GM12878 (cell line): Measurements from ENCODE around the gene FOXJ1. TPM values are rescaled to one million over a fixed set of nuclear protein-coding genes. Genes with fewer than 3 reads are reported as not detected.

ENCODE experiments used
- ATAC-seq: fragments of 200-7000 bp; cut with Tn5 transposase; 3 replicates; pipeline ENCODE4 v1.9.1; 2020; ENCODE audit warnings: mild to moderate bottlenecking, moderate library complexity
- BruUV-seq: library from RNA; stranded (reverse); fragments of 400-500 nt; replicated peaks from 2 replicates; lab custom pipeline; 2021; lab: Mats Ljungman, UMichigan
- CTCF ChIA-PET: fragments of 300-600 bp; sonication (Branson Sonifier 250); formaldehyde crosslinking; extraction: SDS; loops from one replicate; lab custom pipeline; 2021; ENCODE audit warnings: inconsistent platforms; lab: Yijun Ruan, JAX
- POLR2A ChIA-PET: fragments of 350-600 bp; formaldehyde crosslinking; extraction: SDS; loops from one replicate; lab custom pipeline; 2021; ENCODE audit warnings: inconsistent platforms; lab: Charles Lee
- RAD21 ChIA-PET: fragments of 300-600 bp; sonication (Branson Sonifier 250); formaldehyde crosslinking; loops from one replicate; lab custom pipeline; 2023; ENCODE audit warnings: antibody characterized with exemption; ENCODE audit not compliant: unreplicated experiment; lab: Charles Lee
- SMC1A ChIA-PET: fragments of 300-600 bp; sonication (Branson Sonifier 250); formaldehyde crosslinking; loops from one replicate; lab custom pipeline; 2023; ENCODE audit not compliant: unreplicated experiment, uncharacterized antibody; lab: Charles Lee
- DNase-seq: peaks from one replicate; pipeline ENCODE4 v3.0.0-alpha.2; 2011; ENCODE audit warnings: low read depth, low spot score
- FAIRE-seq: peaks from 3 replicates; lab custom pipeline; 2011; peaks lifted over from hg19 to GRCh38; lab: Jason Lieb, UNC
- H2AFZ ChIP-seq: 2 replicates; pipeline ENCODE4 v1.6.0; 2011; ENCODE audit warnings: low read depth, low read length, control low read depth; ENCODE audit not compliant: control insufficient read depth
- H3K27ac ChIP-seq: 2 replicates; pipeline ENCODE4 v1.5.1; 2011; ENCODE audit warnings: control low read depth; ENCODE audit not compliant: control insufficient read depth, insufficient read depth
- H3K27me3 ChIP-seq, 2 experiments: replicated peaks in 1 of 2; 2 replicates each; pipeline versions ENCODE4 v1.6.0 to v1.6.1; 2011; ENCODE audit warnings: low read length in 1 of 2; ENCODE audit not compliant: control insufficient read depth in 2 of 2, insufficient read depth in 2 of 2
- H3K36me3 ChIP-seq, 2 experiments: 2 replicates each; pipeline ENCODE4 v1.5.1; 2011; ENCODE audit warnings: low read length in 1 of 2; ENCODE audit not compliant: control insufficient read depth in 2 of 2, insufficient read depth in 2 of 2
- H3K4me1 ChIP-seq: 2 replicates; pipeline ENCODE4 v1.6.1; 2011; ENCODE audit warnings: mild to moderate bottlenecking, low read length, moderate library complexity, mixed read lengths; ENCODE audit not compliant: control insufficient read depth, insufficient read depth
- H3K4me2 ChIP-seq: 2 replicates; pipeline ENCODE4 v1.6.0; 2011; ENCODE audit warnings: control low read depth; ENCODE audit not compliant: control insufficient read depth, insufficient read depth
- H3K4me3 ChIP-seq: fragments of 200-600 bp; sonication (generic); 2 replicates; pipeline ENCODE4 v1.5.1; 2016
- H3K79me2 ChIP-seq: 2 replicates; pipeline ENCODE4 v1.6.0; 2011; ENCODE audit warnings: low read length; ENCODE audit not compliant: control insufficient read depth, insufficient read depth
- H3K9ac ChIP-seq: 2 replicates; pipeline ENCODE4 v1.8.0; 2011; ENCODE audit warnings: low read length, control low read depth, mixed read lengths; ENCODE audit not compliant: control insufficient read depth, insufficient read depth
- H3K9me3 ChIP-seq: replicated peaks from 3 replicates; pipeline ENCODE4 v1.5.1; 2011; ENCODE audit warnings: mild to moderate bottlenecking, low read length; ENCODE audit not compliant: control insufficient read depth, insufficient read depth
- H4K20me1 ChIP-seq: 2 replicates; pipeline ENCODE4 v1.6.0; 2011; ENCODE audit not compliant: control insufficient read depth, insufficient read depth
- BRCA1 ChIP-seq: IDR thresholded peaks from 2 replicates; pipeline ENCODE4 v1.6.1; 2011; ENCODE audit warnings: low read depth, low read length, improper control_type of control experiment
- CEBPB ChIP-seq, 2 experiments: fragments of 150-350 bp in 1 of 2; IDR thresholded peaks; 2 replicates each; pipeline ENCODE4 v1.6.1; 2012 to 2014; ENCODE audit warnings: low read depth in 2 of 2, low read length in 2 of 2, borderline replicate concordance in 1 of 2, inconsistent platforms in 1 of 2
- GABPA ChIP-seq: IDR thresholded peaks from 2 replicates; pipeline ENCODE4 v1.6.1; 2014; ENCODE audit warnings: antibody characterized with exemption, low read depth, mild to moderate bottlenecking, inconsistent platforms
- NFXL1 ChIP-seq: fragments of 450-650 bp; IDR thresholded peaks from 2 replicates; pipeline ENCODE4 v1.6.1; 2017; ENCODE audit warnings: antibody characterized with exemption, mild to moderate bottlenecking, borderline replicate concordance
- NFYA ChIP-seq: IDR thresholded peaks from 2 replicates; pipeline ENCODE4 v1.6.1; 2011; ENCODE audit warnings: low read depth, mild to moderate bottlenecking, low read length, improper control_type of control experiment, borderline replicate concordance
- NR2C2 ChIP-seq: IDR thresholded peaks from 2 replicates; pipeline ENCODE4 v1.6.1; 2011; ENCODE audit warnings: borderline replicate concordance, low read depth; ENCODE audit not compliant: control insufficient read depth, insufficient read length
- NR2F1 ChIP-seq: fragments of 450-650 bp; conservative IDR thresholded peaks from 2 replicates; pipeline ENCODE4 v1.6.1; 2017; ENCODE audit warnings: mild to moderate bottlenecking
- PAX8 ChIP-seq: fragments of 450-650 bp; IDR thresholded peaks from 2 replicates; pipeline ENCODE4 v1.6.1; 2017; ENCODE audit warnings: mild to moderate bottlenecking, moderate library complexity
- POLR2AphosphoS5 ChIP-seq: IDR thresholded peaks from 2 replicates; pipeline ENCODE4 v1.6.1; 2011; ENCODE audit warnings: mild to moderate bottlenecking, low read length, inconsistent platforms
- RB1 ChIP-seq: fragments of 450-650 bp; formaldehyde crosslinking; IDR thresholded peaks from 2 replicates; pipeline ENCODE4 v1.6.1; 2017; ENCODE audit warnings: mild to moderate bottlenecking, borderline replicate concordance
- SREBF1 ChIP-seq: IDR thresholded peaks from 2 replicates; pipeline ENCODE4 v1.6.1; 2012; ENCODE audit warnings: mild to moderate bottlenecking, low read length
- TAF1 ChIP-seq: IDR thresholded peaks from 2 replicates; pipeline ENCODE4 v1.6.1; 2011; ENCODE audit warnings: mild to moderate bottlenecking, low read depth, low read length, borderline replicate concordance
- TCF7 ChIP-seq: IDR thresholded peaks from 2 replicates; pipeline ENCODE4 v1.6.1; 2014; ENCODE audit warnings: antibody characterized with exemption, borderline replicate concordance
- WGBS: methylation state at CpG from one replicate; pipeline ENCODE4 v1.1.6; 2016; ENCODE audit warnings: low lambda C conversion rate; ENCODE audit not compliant: insufficient replicate concordance, insufficient coverage; ENCODE audit errors: missing lambda C conversion rate; 5-methylcytosine and 5-hydroxymethylcytosine counted together
- in situ Hi-C: fragments of 300-500 bp; cut with MboI; formaldehyde crosslinking; loops from 9 replicates; pipeline ENCODE4 v1.14.3; 2018; ENCODE audit warnings: mixed read lengths
- intact Hi-C: fragments of 100-400 bp; cut with micrococcal nuclease; formaldehyde crosslinking; loops from one replicate; pipeline ENCODE4 v1.14.2; 2022; ENCODE audit not compliant: unreplicated experiment
- polyA plus RNA-seq, 11 experiments: library from polyadenylated mRNA; depleted of rRNA in 4 of 11; unstranded in 6 of 11; stranded (reverse) in 5 of 11; fragments of >200 nt; fragmentation: Nextera tagmentation in 4 of 11; fragmentation: Illumina TruSeq in 1 of 11; extraction: Ambion mirVana in 4 of 11; extraction: Trizol in 1 of 11; gene quantifications; 1 replicate in 1 of 11; 2 replicates in 10 of 11; pipeline versions ENCODE4 v1.2.1 to v1.2.3, GENCODE V29; 2011 to 2016; ENCODE audit warnings: inconsistent platforms in 2 of 11, missing spikeins in 2 of 11, low read depth in 1 of 11
- total RNA-seq, 4 experiments: library from RNA; depleted of rRNA in 3 of 4; stranded (reverse); fragments of >200 nt in 3 of 4; fragmentation: Illumina TruSeq in 1 of 4; extraction: Trizol in 1 of 4; gene quantifications; 2 replicates each; pipeline versions ENCODE4 v1.2.1 to v1.2.3, GENCODE V29; 2013 to 2021
- TF ChIP-seq, protein P1 (sequence below): IDR thresholded peaks from 2 replicates; pipeline ENCODE4 v1.6.1; 2012; ENCODE audit warnings: low read depth, low read length, improper control_type of control experiment
- TF ChIP-seq, protein P2 (sequence below): fragments of 450-650 bp; IDR thresholded peaks from 2 replicates; pipeline ENCODE4 v1.6.1; 2016; ENCODE audit warnings: mild to moderate bottlenecking
- TF ChIP-seq, protein P3 (sequence below): fragments of 450-650 bp; IDR thresholded peaks from 2 replicates; pipeline ENCODE4 v1.6.1; 2017; ENCODE audit warnings: mild to moderate bottlenecking
- TF ChIP-seq, protein P4 (sequence below): fragments of 450-650 bp; IDR thresholded peaks from 2 replicates; pipeline ENCODE4 v1.6.1; 2018; ENCODE audit warnings: mild to moderate bottlenecking, low read depth, moderate library complexity; ENCODE audit not compliant: partially characterized antibody

Gene FOXJ1
- total and polyA plus RNA-seq, 10 of the 15 experiments (the other 5 are each of a cell fraction or from before 2014, with no cell fraction given), result not detected

DNA sequence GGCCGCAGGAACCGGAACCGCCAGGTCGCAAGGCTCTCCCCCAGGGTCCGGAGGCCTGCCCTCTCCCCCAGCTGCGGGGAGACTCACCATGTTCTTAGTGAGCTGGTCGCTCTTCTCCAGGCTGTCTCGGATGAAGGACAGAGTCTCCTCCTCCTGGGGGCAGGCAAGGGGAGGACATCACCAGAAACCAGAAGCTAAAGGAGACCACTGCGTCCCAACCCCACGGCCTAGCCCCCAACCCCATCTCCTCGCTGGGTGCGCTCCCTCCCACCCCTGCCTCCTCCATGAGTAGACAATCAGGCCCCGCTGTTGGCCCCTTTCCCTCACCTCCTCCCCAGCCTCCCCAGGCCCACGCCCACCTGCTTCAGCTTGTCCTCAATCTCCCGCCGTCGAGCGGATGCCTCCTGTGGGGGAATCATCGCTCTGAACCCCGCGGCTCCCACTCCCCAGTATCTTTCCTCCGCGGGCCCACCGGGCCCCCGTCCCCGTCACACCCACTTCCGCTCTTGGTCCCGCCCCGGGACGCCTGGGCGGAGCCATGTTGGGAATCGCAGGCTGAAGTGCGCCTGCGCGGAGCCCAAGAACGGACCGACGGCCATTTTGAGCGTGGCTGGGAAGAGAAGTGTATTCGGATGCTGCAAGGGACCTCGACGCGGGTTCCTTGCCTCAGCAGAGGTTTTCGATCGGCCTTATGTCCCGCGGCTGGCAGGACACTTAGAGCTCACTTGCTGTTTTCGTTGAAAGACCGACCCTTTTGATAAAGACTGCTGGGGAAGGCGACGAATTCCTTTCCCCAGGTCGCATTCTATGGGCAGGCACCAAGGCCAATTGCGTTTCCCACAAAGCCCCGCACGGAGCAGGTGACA, 37.5 kb downstream of the FOXJ1 start, which contains the start of gene EXOC7:
Gene EXOC7, minus strand, starts transcription at position 514 of the 866 bp plus-strand sequence. Its CDS starts 95 bp downstream, at position 419.
- peak within 1 kb of the TSS; percentile 69 for H3K9ac ChIP-seq
- DNase-seq (peak; percentile 75), ATAC-seq (peak; percentile 96), FAIRE-seq (peak; percentile 88)
- H4K20me1 ChIP-seq, result no peaks in the 10 kb centered on the region
- ChIA-PET SMC1A (interaction anchor here (0.7 to 1.3 kb wide), 7 partner anchors 8 to 521 kb away, joined by 3 to 4 read pairs (median 4); no protein-coding TSS in a partner anchor), POLR2A (interaction anchor here (0.6 to 1.3 kb wide), 7 partner anchors 76 to 294 kb away, joined by 3 to 4 read pairs (median 3); partner anchors contain the start of gene UBALD2), CTCF (interaction anchor here (0.6 to 7.6 kb wide), 13 partner anchors 9 to 471 kb away, joined by 3 to 40 read pairs (median 4); no protein-coding TSS in a partner anchor), RAD21 (interaction anchor here (0.9 to 1.4 kb wide), 4 partner anchors 89 to 198 kb away, joined by 3 to 5 read pairs (median 4); no protein-coding TSS in a partner anchor)
- in situ Hi-C loops, result no loop called here
- peak within 1 kb of the TSS; percentile 90 for H2AFZ ChIP-seq
- peak within 1 kb of the TSS; percentile 71 for H3K27ac ChIP-seq
- intact Hi-C loops, result no loop called here
- H3K4me1 ChIP-seq, result peaks cover 6% of the 10 kb centered on the region
- no peaks in the 10 kb centered on the region for H3K27me3 ChIP-seq
- WGBS, result 7% methylated on average over 50 of the region's 55 CpGs
- H3K36me3 ChIP-seq, result peaks cover 1 to 10% of the 10 kb centered on the region in 2 experiments; a peak in 3 of 4 replicates
- peak within 1 kb of the TSS; percentile 86 for H3K4me2 ChIP-seq
- no TSS peak for BruUV-seq
- peak within 1 kb of the TSS; percentile 90 for H3K4me3 ChIP-seq
- H3K9me3 ChIP-seq, result no peaks in the 10 kb centered on the region; the same call in 2 of the 3 replicates
- peaks cover 14% of the 10 kb centered on the region for H3K79me2 ChIP-seq
- peak; percentile 79 for TF ChIP-seq TAF1
- TF ChIP-seq POLR2AphosphoS5, result peak; percentile 94
- TF ChIP-seq SREBF1, result no peak
- no peak for TF ChIP-seq BRCA1
- TF ChIP-seq, protein P1, sequence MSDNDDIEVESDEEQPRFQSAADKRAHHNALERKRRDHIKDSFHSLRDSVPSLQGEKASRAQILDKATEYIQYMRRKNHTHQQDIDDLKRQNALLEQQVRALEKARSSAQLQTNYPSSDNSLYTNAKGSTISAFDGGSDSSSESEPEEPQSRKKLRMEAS, result no peak
- TF ChIP-seq NR2F1, result no peak
- TF ChIP-seq NR2C2, result no peak
- TF ChIP-seq, protein P2, sequence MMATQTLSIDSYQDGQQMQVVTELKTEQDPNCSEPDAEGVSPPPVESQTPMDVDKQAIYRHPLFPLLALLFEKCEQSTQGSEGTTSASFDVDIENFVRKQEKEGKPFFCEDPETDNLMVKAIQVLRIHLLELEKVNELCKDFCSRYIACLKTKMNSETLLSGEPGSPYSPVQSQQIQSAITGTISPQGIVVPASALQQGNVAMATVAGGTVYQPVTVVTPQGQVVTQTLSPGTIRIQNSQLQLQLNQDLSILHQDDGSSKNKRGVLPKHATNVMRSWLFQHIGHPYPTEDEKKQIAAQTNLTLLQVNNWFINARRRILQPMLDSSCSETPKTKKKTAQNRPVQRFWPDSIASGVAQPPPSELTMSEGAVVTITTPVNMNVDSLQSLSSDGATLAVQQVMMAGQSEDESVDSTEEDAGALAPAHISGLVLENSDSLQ, result peak; percentile 22; the same call in 1 of the 2 replicates
- TF ChIP-seq GABPA, result peak; percentile 80
- TF ChIP-seq TCF7, result no peak
- no peak for TF ChIP-seq RB1
- TF ChIP-seq, protein P3, sequence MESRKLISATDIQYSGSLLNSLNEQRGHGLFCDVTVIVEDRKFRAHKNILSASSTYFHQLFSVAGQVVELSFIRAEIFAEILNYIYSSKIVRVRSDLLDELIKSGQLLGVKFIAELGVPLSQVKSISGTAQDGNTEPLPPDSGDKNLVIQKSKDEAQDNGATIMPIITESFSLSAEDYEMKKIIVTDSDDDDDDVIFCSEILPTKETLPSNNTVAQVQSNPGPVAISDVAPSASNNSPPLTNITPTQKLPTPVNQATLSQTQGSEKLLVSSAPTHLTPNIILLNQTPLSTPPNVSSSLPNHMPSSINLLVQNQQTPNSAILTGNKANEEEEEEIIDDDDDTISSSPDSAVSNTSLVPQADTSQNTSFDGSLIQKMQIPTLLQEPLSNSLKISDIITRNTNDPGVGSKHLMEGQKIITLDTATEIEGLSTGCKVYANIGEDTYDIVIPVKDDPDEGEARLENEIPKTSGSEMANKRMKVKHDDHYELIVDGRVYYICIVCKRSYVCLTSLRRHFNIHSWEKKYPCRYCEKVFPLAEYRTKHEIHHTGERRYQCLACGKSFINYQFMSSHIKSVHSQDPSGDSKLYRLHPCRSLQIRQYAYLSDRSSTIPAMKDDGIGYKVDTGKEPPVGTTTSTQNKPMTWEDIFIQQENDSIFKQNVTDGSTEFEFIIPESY, result no peak
- no peak for TF ChIP-seq NFYA
- no peak for TF ChIP-seq PAX8
- TF ChIP-seq NFXL1, result no peak
- no peak for TF ChIP-seq CEBPB (IDR thresholded peaks at IDR 0.05; ENCODE audit: borderline replicate concordance in 1 of 2, low read depth in 2 of 2, low read length in 2 of 2)
- TF ChIP-seq, protein P4, sequence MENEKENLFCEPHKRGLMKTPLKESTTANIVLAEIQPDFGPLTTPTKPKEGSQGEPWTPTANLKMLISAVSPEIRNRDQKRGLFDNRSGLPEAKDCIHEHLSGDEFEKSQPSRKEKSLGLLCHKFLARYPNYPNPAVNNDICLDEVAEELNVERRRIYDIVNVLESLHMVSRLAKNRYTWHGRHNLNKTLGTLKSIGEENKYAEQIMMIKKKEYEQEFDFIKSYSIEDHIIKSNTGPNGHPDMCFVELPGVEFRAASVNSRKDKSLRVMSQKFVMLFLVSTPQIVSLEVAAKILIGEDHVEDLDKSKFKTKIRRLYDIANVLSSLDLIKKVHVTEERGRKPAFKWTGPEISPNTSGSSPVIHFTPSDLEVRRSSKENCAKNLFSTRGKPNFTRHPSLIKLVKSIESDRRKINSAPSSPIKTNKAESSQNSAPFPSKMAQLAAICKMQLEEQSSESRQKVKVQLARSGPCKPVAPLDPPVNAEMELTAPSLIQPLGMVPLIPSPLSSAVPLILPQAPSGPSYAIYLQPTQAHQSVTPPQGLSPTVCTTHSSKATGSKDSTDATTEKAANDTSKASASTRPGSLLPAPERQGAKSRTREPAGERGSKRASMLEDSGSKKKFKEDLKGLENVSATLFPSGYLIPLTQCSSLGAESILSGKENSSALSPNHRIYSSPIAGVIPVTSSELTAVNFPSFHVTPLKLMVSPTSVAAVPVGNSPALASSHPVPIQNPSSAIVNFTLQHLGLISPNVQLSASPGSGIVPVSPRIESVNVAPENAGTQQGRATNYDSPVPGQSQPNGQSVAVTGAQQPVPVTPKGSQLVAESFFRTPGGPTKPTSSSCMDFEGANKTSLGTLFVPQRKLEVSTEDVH, result no peak
